ENCODE measurements around the gene BRD2. TPM values are rescaled to one million over a fixed set of nuclear protein-coding genes. Genes with fewer than 3 reads are reported as not detected.

BRD2 gene
- total and polyA plus RNA-seq, 4 experiments from 2014 or later: 13.7 to 378 (median 231) TPM

DNA sequence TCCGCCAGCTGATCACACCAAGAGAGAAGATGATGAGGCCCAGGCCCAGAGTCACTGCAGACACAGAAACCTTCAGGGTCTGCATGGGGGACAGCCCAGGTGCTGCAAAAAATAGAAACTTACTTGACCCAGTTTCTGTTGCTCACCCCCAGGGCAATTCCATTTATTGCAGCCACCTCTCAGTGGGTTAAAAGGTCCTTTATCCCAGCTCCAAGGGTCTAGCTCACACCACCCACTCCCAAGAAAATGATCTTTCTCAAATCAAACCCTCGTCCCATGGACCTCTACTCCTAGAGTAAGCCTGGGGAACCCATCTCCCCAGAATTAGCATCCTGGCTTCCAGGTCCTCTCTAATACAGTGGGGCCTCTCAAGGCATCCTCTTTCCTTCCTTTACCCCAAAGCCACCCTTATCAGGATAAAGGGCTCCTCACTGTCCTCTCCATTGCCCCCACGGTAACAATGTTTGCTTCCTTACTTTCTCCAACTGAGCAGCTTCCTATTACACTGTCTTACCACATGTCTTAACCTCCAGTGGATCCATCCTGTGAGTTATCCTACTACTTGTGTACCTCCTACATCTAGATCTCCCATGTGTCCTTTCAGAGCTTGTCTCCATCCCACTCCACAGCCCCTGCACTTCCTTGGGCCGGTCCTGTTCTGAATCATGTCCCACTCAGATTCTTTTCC is 32.7 kb upstream of the BRD2 start:
- no peak overlapping the region for H3K4me3 ChIP-seq (ENCODE audit: low read length in 2 of 2)
- peak overlapping the region in 3 of 7 donors; percentile 47 to 76 (median 48) for H3K27ac Mint-ChIP-seq
- ChIA-PET POLR2A (ENCODE audit: partially characterized antibody) (interaction anchor here (1.0 to 15.8 kb wide), 2 partner anchors 10 to 40 kb away, joined by 3 to 698 read pairs; partner anchors contain the start of gene BRD2), CTCF (ENCODE audit: partially characterized antibody) (interaction anchor here (0.7 to 15.9 kb wide), 6 partner anchors 8 to 97 kb away, joined by 3 to 631 read pairs (median 54); partner anchors contain the start of genes BRD2, HLA-DMA and TAP2)
- no peaks in the 10 kb centered on the region for H3K27me3 Mint-ChIP-seq
- peaks cover 0 to 1% (median 0%) of the 10 kb centered on the region in 8 donors for H3K9me3 Mint-ChIP-seq
- H3K27ac ChIP-seq (ENCODE audit: low read depth, low read length): no peak overlapping the region
- no peaks in the 10 kb centered on the region for H3K27me3 ChIP-seq (ENCODE audit: insufficient read depth, low read length)
- DNase-seq: no peak
- peak overlapping the region in 1 of 8 donors; percentile 8 for H3K4me3 Mint-ChIP-seq
- no peaks in the 10 kb centered on the region for H3K36me3 ChIP-seq (ENCODE audit: insufficient read depth, low read length)
- peaks cover 9 to 15% (median 10%) of the 10 kb centered on the region in 4 donors for H3K4me1 Mint-ChIP-seq
- H3K4me1 ChIP-seq (ENCODE audit: insufficient read depth, low read length): peaks cover 15% of the 10 kb centered on the region
- peaks cover 0 to 3% of the 10 kb centered on the region in 2 donors for H3K36me3 Mint-ChIP-seq
- no peaks in the 10 kb centered on the region for H3K9me3 ChIP-seq (ENCODE audit: control insufficient read depth in 1 of 2, low read length in 2 of 2)
- intact Hi-C loops (cut with micrococcal nuclease): no loop called here

DNA sequence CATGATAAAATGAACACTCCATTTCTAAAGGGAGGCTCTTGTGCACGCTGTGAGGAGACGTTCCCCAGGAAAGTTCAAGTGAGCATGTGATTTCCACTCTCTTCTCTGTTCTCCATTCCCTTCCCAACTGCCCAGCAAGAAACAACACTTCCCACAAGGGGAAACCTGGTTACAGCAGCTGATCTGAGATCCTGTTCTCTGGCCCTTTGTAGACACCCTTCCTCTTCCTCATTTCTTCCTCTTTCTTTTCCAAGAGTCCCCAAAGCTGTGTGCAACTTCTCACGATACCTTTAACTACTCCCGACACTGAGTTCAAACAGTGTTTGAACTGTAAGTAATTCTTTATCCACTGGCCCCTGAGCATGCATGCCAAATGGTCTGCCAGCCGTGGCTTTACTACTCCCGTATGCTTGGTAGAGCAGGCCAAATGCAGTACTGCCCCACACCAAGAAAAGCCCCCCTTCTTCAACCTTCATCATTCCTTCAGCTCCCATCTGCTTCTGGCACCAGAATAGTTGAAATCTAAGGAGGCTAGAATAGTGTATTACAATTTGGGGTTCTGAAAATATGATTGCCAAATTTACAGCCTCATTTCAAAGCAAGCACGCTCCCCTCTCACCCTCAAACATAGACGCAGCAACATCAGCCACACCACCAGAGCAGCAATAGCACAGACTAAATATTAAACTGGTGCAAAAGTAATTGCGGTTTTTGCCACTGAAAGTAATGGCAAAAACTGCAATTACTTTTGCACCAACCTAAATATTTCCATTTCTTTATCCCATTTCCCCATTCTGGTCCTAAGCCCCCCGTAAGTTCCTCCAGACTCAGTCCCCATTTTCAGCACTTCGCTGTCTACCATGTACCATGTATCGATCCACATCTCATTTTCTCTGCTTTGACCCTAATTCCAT is 31.9 kb upstream of the BRD2 start:
- Histone ChIP-seq H3K4me1 (ENCODE audit: insufficient read depth, low read length) (peaks cover 23% of the 10 kb centered on the region), H3K27ac (ENCODE audit: low read depth, low read length) (no peak overlapping the region)
- POLR2A ChIA-PET (ENCODE audit: partially characterized antibody): interaction anchor here (1.0 to 15.8 kb wide), 2 partner anchors 10 to 39 kb away, joined by 3 to 698 read pairs; partner anchors contain the start of gene BRD2

DNA sequence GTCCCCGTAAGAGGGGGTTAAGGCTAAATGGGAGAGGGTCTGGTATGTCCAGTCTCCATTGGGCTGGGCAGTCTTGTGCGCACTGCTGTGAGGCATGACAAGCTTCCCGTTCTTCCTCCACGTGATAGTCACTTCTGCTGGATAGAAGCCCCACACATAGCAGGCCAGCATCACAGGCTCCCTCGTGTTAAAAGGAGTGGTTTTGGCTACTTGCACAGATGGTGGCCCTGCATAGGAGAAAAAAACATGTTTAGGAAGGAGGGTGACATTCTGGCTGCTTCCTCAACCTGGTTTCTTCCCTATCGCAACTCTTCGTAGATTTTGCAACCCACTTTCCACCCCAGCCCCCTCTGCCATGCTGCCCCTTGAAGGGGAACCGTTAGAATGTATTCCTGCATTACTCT is 31.2 kb upstream of the BRD2 start:
- H3K27ac ChIP-seq (ENCODE audit: low read depth, low read length): no peak overlapping the region
- H3K4me3 Mint-ChIP-seq: no peak overlapping the region
- no peaks in the 10 kb centered on the region for H3K9me3 ChIP-seq (ENCODE audit: control insufficient read depth in 1 of 2, low read length in 2 of 2)
- intact Hi-C loops (cut with micrococcal nuclease): no loop called here
- H3K9me3 Mint-ChIP-seq: no peaks in the 10 kb centered on the region
- ChIA-PET POLR2A (ENCODE audit: partially characterized antibody) (interaction anchor here (15.8 kb wide), 1 partner anchor 39 kb away, joined by 698 read pairs; the partner anchor contains the start of gene BRD2), CTCF (ENCODE audit: partially characterized antibody) (interaction anchor here (15.9 kb wide), 2 partner anchors 16 to 43 kb away, joined by 567 to 631 read pairs; partner anchors contain the start of gene HLA-DMA)
- no peak for DNase-seq
- no peak overlapping the region for H3K4me3 ChIP-seq (ENCODE audit: low read length in 2 of 2)
- peak overlapping the region in 1 of 7 donors; percentile 25 for H3K27ac Mint-ChIP-seq
- H3K36me3 Mint-ChIP-seq: peaks cover 0 to 3% of the 10 kb centered on the region in 2 donors
- H3K27me3 Mint-ChIP-seq: no peaks in the 10 kb centered on the region
- H3K4me1 ChIP-seq (ENCODE audit: insufficient read depth, low read length): peaks cover 29% of the 10 kb centered on the region
- H3K36me3 ChIP-seq (ENCODE audit: insufficient read depth, low read length): no peaks in the 10 kb centered on the region
- peaks cover 23 to 30% (median 24%) of the 10 kb centered on the region in 4 donors for H3K4me1 Mint-ChIP-seq
- H3K27me3 ChIP-seq (ENCODE audit: insufficient read depth, low read length): no peaks in the 10 kb centered on the region

More for the DNA sequence above, 31.9 kb upstream of the BRD2 start:
- H3K27me3 ChIP-seq (ENCODE audit: insufficient read depth, low read length): no peaks in the 10 kb centered on the region
- CTCF ChIA-PET (ENCODE audit: partially characterized antibody): interaction anchor here (0.7 to 15.9 kb wide), 6 partner anchors 7 to 98 kb away, joined by 3 to 631 read pairs (median 54); partner anchors contain the start of genes BRD2, HLA-DMA and TAP2
- Mint-ChIP-seq H3K27me3 (no peaks in the 10 kb centered on the region), H3K4me1 (peaks cover 17 to 23% (median 18%) of the 10 kb centered on the region in 4 donors), H3K4me3 (no peak overlapping the region), H3K27ac (peak overlapping the region in 1 of 7 donors; percentile 23), H3K36me3 (peaks cover 0 to 3% of the 10 kb centered on the region in 2 donors), H3K9me3 (peaks cover 0 to 1% (median 0%) of the 10 kb centered on the region in 8 donors)
- H3K36me3 ChIP-seq (ENCODE audit: insufficient read depth, low read length): no peaks in the 10 kb centered on the region
- no peak for DNase-seq
- intact Hi-C loops (cut with micrococcal nuclease): no loop called here
- H3K4me3 ChIP-seq (ENCODE audit: low read length in 2 of 2): no peak overlapping the region
- no peaks in the 10 kb centered on the region for H3K9me3 ChIP-seq (ENCODE audit: control insufficient read depth in 1 of 2, low read length in 2 of 2)

DNA sequence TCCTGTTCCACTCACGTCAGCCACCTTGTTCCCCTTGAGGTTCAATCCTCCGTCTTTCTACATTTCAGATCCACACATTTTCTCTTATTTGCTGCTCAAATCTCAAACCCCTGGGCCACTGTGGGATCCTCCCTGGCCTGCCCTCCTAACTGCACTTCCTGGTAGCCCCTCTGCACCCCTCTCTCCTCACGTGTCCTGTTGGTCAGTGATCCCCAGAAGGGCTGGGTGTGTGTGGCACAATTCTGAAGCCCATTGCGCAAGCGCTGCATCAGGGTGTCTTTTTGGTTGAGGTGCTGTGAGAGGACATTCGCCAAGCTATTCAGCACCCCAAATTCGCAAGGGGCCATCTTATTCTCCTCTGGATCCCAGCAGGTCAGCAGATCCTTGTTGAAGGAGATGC is 29.9 kb upstream of the BRD2 start:
- Mint-ChIP-seq H3K27me3 (no peaks in the 10 kb centered on the region), H3K36me3 (peaks cover 0 to 3% of the 10 kb centered on the region in 2 donors), H3K4me1 (peaks cover 31 to 39% (median 35%) of the 10 kb centered on the region in 4 donors), H3K27ac (no peak overlapping the region), H3K9me3 (no peaks in the 10 kb centered on the region), H3K4me3 (no peak overlapping the region)
- H3K4me1 ChIP-seq (ENCODE audit: insufficient read depth, low read length): peaks cover 40% of the 10 kb centered on the region
- intact Hi-C loops (cut with micrococcal nuclease): no loop called here
- no peak overlapping the region for H3K4me3 ChIP-seq (ENCODE audit: low read length in 2 of 2)
- H3K27me3 ChIP-seq (ENCODE audit: insufficient read depth, low read length): no peaks in the 10 kb centered on the region
- no peak overlapping the region for H3K27ac ChIP-seq (ENCODE audit: low read depth, low read length)
- no peaks in the 10 kb centered on the region for H3K36me3 ChIP-seq (ENCODE audit: insufficient read depth, low read length)
- DNase-seq: no peak
- ChIA-PET CTCF (ENCODE audit: partially characterized antibody) (interaction anchor here (15.9 kb wide), 2 partner anchors 15 to 42 kb away, joined by 567 to 631 read pairs; partner anchors contain the start of gene HLA-DMA), POLR2A (ENCODE audit: partially characterized antibody) (interaction anchor here (15.8 kb wide), 1 partner anchor 37 kb away, joined by 698 read pairs; the partner anchor contains the start of gene BRD2)
- no peaks in the 10 kb centered on the region for H3K9me3 ChIP-seq (ENCODE audit: control insufficient read depth in 1 of 2, low read length in 2 of 2)

DNA sequence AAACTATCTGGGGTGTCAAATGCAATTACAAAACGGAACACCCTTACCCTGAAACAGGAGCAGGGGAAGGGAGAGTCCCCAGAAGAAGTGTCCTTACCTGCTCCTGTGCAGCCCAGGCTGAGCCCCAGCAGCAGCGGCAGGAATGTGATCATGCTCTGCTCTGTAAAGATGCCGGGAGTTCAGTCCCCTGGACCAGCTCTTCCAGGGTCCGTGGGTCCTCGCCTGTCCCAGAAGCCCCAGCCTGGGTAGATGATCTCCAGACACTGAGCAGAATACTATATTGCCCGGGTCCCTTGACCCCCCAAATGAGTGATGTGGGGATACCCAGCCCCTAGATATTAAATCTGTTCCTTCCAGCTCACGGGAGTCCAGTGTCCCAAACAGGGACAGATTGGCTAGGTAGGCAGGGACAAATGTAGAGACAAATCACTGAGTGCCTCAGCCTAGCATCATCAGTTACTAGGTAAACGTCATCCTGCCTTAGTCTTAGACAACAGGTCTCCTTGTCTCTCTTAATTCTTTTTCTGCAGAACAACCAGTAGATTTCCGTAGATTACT is 27.7 kb upstream of the BRD2 start, which contains the start of gene HLA-DMB:
HLA-DMB (minus strand) TSS at position 373 of the 558 bp plus-strand sequence; CDS start at position 152, 221 bp downstream.
- CTCF ChIA-PET (ENCODE audit: partially characterized antibody): interaction anchor here (0.7 to 15.9 kb wide), 15 partner anchors 8 to 112 kb away, joined by 3 to 631 read pairs (median 4); partner anchors contain the start of genes BRD2, HLA-DMA and TAP2
- peak within 1 kb of the TSS; percentile 89 to 97 (median 92) for H3K4me3 Mint-ChIP-seq
- peaks cover 57% of the 10 kb centered on the region for H3K4me1 ChIP-seq (ENCODE audit: insufficient read depth, low read length)
- H3K4me3 ChIP-seq (ENCODE audit: low read length in 2 of 2): peak within 1 kb of the TSS; percentile 57 to 73
- DNase-seq: peak; percentile 68 to 82 (median 70)
- H3K36me3 ChIP-seq (ENCODE audit: insufficient read depth, low read length): no peaks in the 10 kb centered on the region
- H3K4me1 Mint-ChIP-seq: peaks cover 46 to 60% (median 53%) of the 10 kb centered on the region in 4 donors
- H3K27me3 Mint-ChIP-seq: no peaks in the 10 kb centered on the region
- no peaks in the 10 kb centered on the region for H3K27me3 ChIP-seq (ENCODE audit: insufficient read depth, low read length)
- POLR2A ChIA-PET (ENCODE audit: partially characterized antibody): interaction anchor here (1.0 to 15.8 kb wide), 10 partner anchors 12 to 102 kb away, joined by 3 to 698 read pairs (median 7); partner anchors contain the start of genes BRD2, HLA-DMA, PSMB9 and TAP1
- H3K9me3 Mint-ChIP-seq: no peaks in the 10 kb centered on the region
- H3K27ac Mint-ChIP-seq: peak within 1 kb of the TSS; percentile 90 to 99 (median 94)
- intact Hi-C loops (cut with micrococcal nuclease): loop anchor here (1.0 to 2.0 kb wide), 2 partner anchors 28 to 44 kb away; partner anchors contain the start of gene BRD2
- H3K9me3 ChIP-seq (ENCODE audit: control insufficient read depth in 1 of 2, low read length in 2 of 2): no peaks in the 10 kb centered on the region
- no peaks in the 10 kb centered on the region for H3K36me3 Mint-ChIP-seq
- H3K27ac ChIP-seq (ENCODE audit: low read depth, low read length): peak within 1 kb of the TSS; percentile 68

DNA sequence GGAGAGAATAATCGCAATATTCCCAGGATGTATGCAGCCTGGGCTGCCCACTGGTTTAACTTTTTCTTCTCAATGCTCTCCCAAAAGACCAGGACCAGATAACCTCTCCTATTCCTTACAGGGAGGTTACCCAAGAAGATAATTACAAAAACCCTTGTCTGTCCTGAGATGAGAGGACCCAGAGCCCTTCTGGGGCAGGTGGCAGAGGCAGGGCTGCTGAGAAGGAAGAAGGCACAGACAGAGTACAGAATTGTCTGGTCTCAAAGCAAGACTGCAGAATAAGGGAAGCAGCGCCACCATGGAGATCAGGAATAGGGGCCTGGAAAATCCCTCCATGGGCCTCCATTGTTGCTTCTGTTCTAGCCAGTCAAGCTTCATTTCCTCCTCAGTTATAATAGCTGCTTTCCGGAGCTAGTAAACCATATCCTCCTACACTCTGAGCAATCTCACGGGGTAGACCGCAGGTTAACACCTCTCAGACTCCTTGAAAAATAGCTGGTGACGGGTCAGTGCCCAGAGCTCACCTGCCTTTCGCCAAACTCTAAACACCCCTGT is 27.1 kb upstream of the BRD2 start:
- peaks cover 57% of the 10 kb centered on the region for H3K4me1 ChIP-seq (ENCODE audit: insufficient read depth, low read length)
- ChIA-PET POLR2A (ENCODE audit: partially characterized antibody) (interaction anchor here (0.9 to 15.8 kb wide), 10 partner anchors 11 to 846 kb away, joined by 3 to 698 read pairs (median 7); partner anchors contain the start of genes BRD2, HLA-DMA, PSMB9 and TAP1), CTCF (ENCODE audit: partially characterized antibody) (interaction anchor here (0.7 to 15.9 kb wide), 14 partner anchors 9 to 113 kb away, joined by 3 to 631 read pairs (median 6); partner anchors contain the start of genes BRD2, HLA-DMA and TAP2)
- Mint-ChIP-seq H3K27me3 (no peaks in the 10 kb centered on the region), H3K4me3 (peak overlapping the region; percentile 89 to 97 (median 92)), H3K4me1 (peaks cover 45 to 61% (median 53%) of the 10 kb centered on the region in 4 donors), H3K36me3 (no peaks in the 10 kb centered on the region), H3K9me3 (no peaks in the 10 kb centered on the region), H3K27ac (peak overlapping the region; percentile 90 to 99 (median 94))
- intact Hi-C loops (cut with micrococcal nuclease): loop anchor here (1.0 to 2.0 kb wide), 2 partner anchors 27 to 44 kb away; partner anchors contain the start of gene BRD2
- no peaks in the 10 kb centered on the region for H3K36me3 ChIP-seq (ENCODE audit: insufficient read depth, low read length)
- no peaks in the 10 kb centered on the region for H3K9me3 ChIP-seq (ENCODE audit: control insufficient read depth in 1 of 2, low read length in 2 of 2)
- H3K4me3 ChIP-seq (ENCODE audit: low read length in 2 of 2): peak overlapping the region; percentile 57 to 73
- H3K27ac ChIP-seq (ENCODE audit: low read depth, low read length): peak overlapping the region; percentile 68
- H3K27me3 ChIP-seq (ENCODE audit: insufficient read depth, low read length): no peaks in the 10 kb centered on the region
- peak; percentile 52 to 75 (median 62) for DNase-seq

Data from CD4-positive, alpha-beta memory T cell (primary cell).